Activated CD4-positive, alpha-beta memory T cell treated with anti-CD3 and anti-CD28 coated beads, Interleukin-2, amount 10 ng/mL, durations not matched to agents 7 days and 5 days (primary cell): ENCODE results near the gene SLC2A6. TPM values are rescaled to one million over a fixed set of nuclear protein-coding genes. Genes with fewer than 3 reads are reported as not detected.

Experiments used
- CTCF ChIA-PET: fragments of 350-600 bp; sonication (Branson Sonifier 250); formaldehyde crosslinking; loops from one replicate; lab custom pipeline; 2021; ENCODE audit warnings: antibody characterized with exemption, inconsistent platforms; lab: Charles Lee
- POLR2A ChIA-PET: fragments of 350-600 bp; sonication (Branson Sonifier 250); formaldehyde crosslinking; loops from one replicate; lab custom pipeline; 2021; ENCODE audit warnings: antibody characterized with exemption; lab: Charles Lee
- DNase-seq: peaks from one replicate; pipeline ENCODE4 v3.0.0-alpha.2; 2020
- H3K27ac Mint-ChIP-seq: one replicate; pipeline ENCODE4 v1.8.0; 2021; ENCODE audit warnings: mild to moderate bottlenecking, mixed read lengths
- H3K27me3 Mint-ChIP-seq: one replicate; pipeline ENCODE4 v1.8.0; 2021; ENCODE audit warnings: mixed read lengths
- H3K36me3 Mint-ChIP-seq: one replicate; pipeline ENCODE4 v1.8.0; 2021; ENCODE audit warnings: low read depth, mixed read lengths
- H3K4me1 Mint-ChIP-seq: one replicate; pipeline ENCODE4 v1.8.0; 2021; ENCODE audit warnings: mixed read lengths
- H3K4me3 Mint-ChIP-seq: one replicate; pipeline ENCODE4 v1.8.0; 2021; ENCODE audit warnings: mild to moderate bottlenecking, mixed read lengths
- H3K9me3 Mint-ChIP-seq: one replicate; pipeline ENCODE4 v1.8.0; 2021; ENCODE audit warnings: mixed read lengths
- total RNA-seq, 2 experiments: library from RNA; stranded (reverse); gene quantifications; one replicate each; pipeline ENCODE4 v1.2.3, GENCODE V29; 2021

The SLC2A6 gene
- total RNA-seq, result 1 to 10 TPM; 1.2 to 2.0 TPM

- Mint-ChIP-seq H3K27me3 (peaks cover 12% of the 10 kb centered on the region), H3K4me1 (peaks cover 13% of the 10 kb centered on the region), H3K27ac (no peak within 1 kb of the TSS), H3K4me3 (peak within 1 kb of the TSS; percentile 55), H3K36me3 (no peaks in the 10 kb centered on the region), H3K9me3 (no peaks in the 10 kb centered on the region)
- ChIA-PET POLR2A (interaction anchor here (0.6 to 3.0 kb wide), 5 partner anchors 15 to 131 kb away, joined by 3 to 6 read pairs (median 5); partner anchors contain the start of genes CACFD1, MED22 and RPL7A), CTCF (interaction anchor here (0.5 to 1.7 kb wide), 4 partner anchors 21 to 335 kb away, joined by 3 to 4 read pairs (median 3); no protein-coding TSS in a partner anchor)
- DNase-seq, result peak; percentile 83
These were observed at the start of gene SLC2A6 for GRCh38 chr9:133478851-133479711. Gene SLC2A6 (minus strand): TSS chr9:133479099. CDS start chr9:133479059, 40 bp downstream.

DNA sequence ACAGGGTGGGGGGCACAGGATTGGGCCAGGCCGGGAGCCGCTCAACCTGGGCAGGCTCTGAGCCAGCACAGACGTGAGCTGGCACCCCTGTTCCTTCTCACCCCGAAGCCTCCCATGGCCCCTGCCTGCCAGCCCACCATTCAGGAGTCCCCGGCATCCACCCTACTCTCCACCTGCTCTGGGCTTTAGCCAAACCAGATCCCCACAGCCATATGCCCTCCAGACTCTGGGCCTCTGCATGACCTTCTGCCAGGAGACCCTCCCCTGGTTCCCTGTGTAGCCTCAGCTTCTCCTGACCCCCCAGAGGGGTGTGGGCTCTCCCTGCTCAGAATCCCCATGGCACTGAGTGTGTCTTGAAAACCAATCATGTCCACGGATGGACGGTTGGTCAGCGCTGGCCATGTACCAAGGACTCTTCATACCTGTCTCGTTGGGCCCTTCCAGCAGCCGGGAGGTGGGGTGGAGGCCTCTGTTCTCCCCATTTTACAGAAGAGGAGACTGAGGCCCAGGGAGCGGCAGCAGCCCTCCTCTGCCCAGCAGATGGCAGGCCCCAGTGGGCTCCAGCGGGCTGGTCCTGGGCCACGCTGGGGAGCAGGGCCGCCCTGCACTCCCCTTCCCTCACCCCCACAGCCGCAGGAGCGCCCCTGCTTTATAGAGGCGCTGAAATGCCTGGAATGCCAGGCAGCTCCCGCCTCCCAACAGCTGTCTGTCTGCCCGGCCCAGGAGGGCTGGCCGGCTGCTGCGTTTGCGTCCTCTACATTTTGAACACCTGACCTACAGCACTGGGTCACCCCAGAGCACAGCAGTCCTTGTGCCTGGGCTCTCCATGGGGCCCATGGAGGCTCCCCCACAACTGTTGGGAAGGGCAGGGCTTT is 49.3 kb upstream of the SLC2A6 start:
- peaks cover 12% of the 10 kb centered on the region for H3K27me3 Mint-ChIP-seq

DNA sequence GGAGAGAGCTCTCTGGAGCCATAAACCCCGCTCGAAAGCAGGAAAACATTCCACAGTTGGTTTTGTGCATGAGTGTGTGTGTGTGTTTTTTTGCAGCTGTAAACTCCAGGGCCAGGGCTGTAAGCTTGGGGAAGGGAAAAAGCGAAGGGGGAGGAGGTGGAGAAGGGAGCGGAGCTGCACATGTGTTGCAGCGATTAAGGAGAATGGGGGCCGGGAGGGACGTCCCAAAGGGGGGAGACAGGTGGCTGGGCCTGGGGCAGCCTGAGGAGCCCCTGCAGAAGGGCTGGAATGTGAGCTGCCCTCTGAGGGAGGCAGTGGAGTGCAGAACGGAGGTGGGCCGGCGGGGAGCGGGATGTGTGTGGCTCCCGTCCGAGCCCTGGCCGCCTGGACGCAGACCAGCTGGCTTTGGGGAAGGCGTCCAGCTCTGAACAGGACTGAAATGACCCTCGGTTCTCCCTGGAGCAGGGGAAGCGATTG is 48.6 kb upstream of the SLC2A6 start:
- Mint-ChIP-seq H3K9me3 (no peaks in the 10 kb centered on the region), H3K27me3 (peaks cover 5% of the 10 kb centered on the region), H3K4me3 (no peak overlapping the region), H3K27ac (no peak overlapping the region), H3K4me1 (no peaks in the 10 kb centered on the region), H3K36me3 (no peaks in the 10 kb centered on the region)
- ChIA-PET CTCF (no interaction called here), POLR2A (no interaction called here)
- no peak for DNase-seq

More for the DNA sequence above, 49.3 kb upstream of the SLC2A6 start:
- ChIA-PET POLR2A (no interaction called here), CTCF (no interaction called here)
- Mint-ChIP-seq H3K36me3 (no peaks in the 10 kb centered on the region), H3K4me1 (no peaks in the 10 kb centered on the region), H3K4me3 (no peak overlapping the region), H3K9me3 (no peaks in the 10 kb centered on the region), H3K27ac (no peak overlapping the region)
- no peak for DNase-seq

DNA sequence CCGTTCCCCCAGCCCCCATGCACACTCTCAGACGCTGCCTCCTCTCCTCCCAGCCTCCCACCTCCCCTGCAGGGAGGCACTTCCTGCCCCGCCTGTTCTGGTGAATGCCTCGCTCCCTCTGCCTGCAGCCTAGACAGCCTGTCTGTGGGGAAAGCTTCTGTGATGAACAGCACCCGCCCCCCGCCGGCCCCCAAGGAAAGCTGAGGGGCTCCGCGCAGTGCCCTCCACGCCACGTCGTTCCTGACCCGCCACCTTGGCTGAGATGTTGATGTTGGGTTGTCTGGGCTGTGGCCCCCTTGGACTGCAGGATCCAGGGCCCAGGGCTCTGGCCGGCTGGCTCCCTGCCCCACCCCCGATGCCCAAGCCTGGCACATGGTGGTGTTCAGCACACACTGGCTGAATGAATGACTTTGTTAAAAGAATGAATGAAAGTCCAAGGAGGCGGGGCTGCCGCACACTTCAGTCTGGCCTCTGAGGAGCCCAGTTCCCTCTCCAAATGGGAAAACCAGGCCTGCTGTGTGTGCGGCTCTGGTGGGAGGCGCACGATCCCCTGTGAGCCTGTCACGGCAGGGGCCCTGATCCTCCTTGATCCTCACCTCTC is 47.9 kb upstream of the SLC2A6 start:
- ChIA-PET POLR2A (no interaction called here), CTCF (no interaction called here)
- H3K27ac Mint-ChIP-seq, result no peak overlapping the region
- no peak for DNase-seq
- H3K27me3 Mint-ChIP-seq, result peaks cover 5% of the 10 kb centered on the region
- H3K9me3 Mint-ChIP-seq, result no peaks in the 10 kb centered on the region
- H3K4me3 Mint-ChIP-seq, result no peak overlapping the region
- H3K4me1 Mint-ChIP-seq, result no peaks in the 10 kb centered on the region
- no peaks in the 10 kb centered on the region for H3K36me3 Mint-ChIP-seq

DNA sequence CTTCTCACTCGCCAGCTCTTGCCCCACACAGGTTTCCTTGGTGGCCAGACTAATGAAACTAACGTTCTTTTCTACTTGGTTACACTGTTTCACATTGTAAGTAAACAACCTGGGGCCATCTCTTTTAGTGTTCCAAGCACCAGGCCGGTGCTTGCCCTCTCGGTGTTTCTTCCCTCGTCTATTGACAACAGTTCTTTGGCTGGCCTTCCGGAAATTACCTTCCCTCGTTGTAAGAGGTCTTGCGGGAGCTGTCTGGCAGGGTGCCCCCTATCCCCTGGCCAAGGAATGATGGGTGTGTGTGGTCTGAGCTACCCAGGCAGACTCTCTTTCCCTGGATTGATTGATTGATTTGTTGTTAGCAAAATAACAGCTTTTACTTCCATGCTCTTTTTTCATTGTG is 46.8 kb upstream of the SLC2A6 start:
- Mint-ChIP-seq H3K4me1 (no peaks in the 10 kb centered on the region), H3K9me3 (no peaks in the 10 kb centered on the region), H3K36me3 (no peaks in the 10 kb centered on the region), H3K27ac (no peak overlapping the region), H3K4me3 (no peak overlapping the region), H3K27me3 (peaks cover 5% of the 10 kb centered on the region)
- ChIA-PET POLR2A (no interaction called here), CTCF (interaction anchor here (0.5 kb wide), 1 partner anchor 714 kb away, joined by 3 read pairs; no protein-coding TSS in a partner anchor)
- no peak for DNase-seq

DNA sequence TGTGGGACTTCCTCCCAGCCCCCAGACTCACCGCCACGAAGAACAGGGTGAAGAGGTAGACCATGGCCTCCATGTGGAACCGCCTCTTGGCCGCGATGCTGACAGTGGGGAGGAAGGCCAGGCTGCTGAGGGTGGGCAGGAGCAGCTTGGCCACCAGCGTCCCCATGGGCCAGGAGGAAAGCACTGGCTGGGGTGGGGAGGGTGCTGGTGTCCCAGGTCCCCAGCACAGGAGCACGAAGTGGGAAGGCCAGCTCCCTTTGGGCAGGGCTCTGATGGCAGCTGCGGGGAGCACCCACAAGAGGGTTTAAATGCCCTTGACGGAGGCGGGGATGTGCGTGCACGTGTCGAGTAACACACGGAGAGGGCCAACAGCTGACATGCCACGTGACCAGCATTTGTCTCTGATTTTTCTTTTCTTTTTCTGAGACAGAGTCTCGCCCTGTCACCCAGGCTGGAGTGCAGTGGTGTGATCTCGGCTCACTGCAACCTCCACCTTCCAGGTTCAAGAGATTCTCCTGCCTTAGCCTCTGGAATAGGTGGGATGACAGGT is 45.9 kb upstream of the SLC2A6 start, which contains the start of gene MYMK:
TSS of gene MYMK (minus strand) at position 281 of the 550 bp plus-strand sequence. CDS start at position 166, 115 bp downstream.
- Mint-ChIP-seq H3K27ac (no peak within 1 kb of the TSS), H3K4me3 (no peak within 1 kb of the TSS), H3K4me1 (no peaks in the 10 kb centered on the region), H3K9me3 (no peaks in the 10 kb centered on the region), H3K36me3 (no peaks in the 10 kb centered on the region), H3K27me3 (peaks cover 5% of the 10 kb centered on the region)
- ChIA-PET POLR2A (no interaction called here), CTCF (no interaction called here)
- DNase-seq, result no peak

- no peaks in the 10 kb centered on the region for H3K4me1 Mint-ChIP-seq
- no peak overlapping the region for H3K4me3 Mint-ChIP-seq
- H3K9me3 Mint-ChIP-seq, result no peaks in the 10 kb centered on the region
- H3K27ac Mint-ChIP-seq, result no peak overlapping the region
- ChIA-PET CTCF (no interaction called here), POLR2A (no interaction called here)
- no peak for DNase-seq
- no peaks in the 10 kb centered on the region for H3K36me3 Mint-ChIP-seq
- peaks cover 5% of the 10 kb centered on the region for H3K27me3 Mint-ChIP-seq
These were observed 45.2 kb upstream of the SLC2A6 start for GRCh38 chr9:133524146-133524545.

DNA sequence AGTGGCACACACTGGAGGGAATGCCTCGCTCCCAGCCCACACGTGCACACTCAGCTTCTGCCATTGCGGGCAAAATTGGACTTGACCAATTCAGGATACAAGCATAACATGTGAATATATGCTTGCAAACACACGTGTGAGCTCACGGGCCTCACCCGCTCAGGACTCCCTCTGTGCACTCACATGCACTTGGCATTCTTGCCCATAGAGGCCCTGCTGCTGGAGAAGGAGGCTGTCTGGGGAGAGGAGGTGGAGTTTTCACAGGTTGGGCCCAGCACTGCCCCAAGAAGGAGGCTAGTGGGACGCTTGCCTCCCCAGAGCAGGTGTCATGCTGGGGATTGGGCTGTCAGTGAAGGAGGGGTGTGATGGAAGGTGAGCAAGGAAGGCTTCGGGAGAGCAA is 44.2 kb upstream of the SLC2A6 start:
- ChIA-PET POLR2A (no interaction called here), CTCF (no interaction called here)
- Mint-ChIP-seq H3K4me1 (no peaks in the 10 kb centered on the region), H3K27me3 (peaks cover 5% of the 10 kb centered on the region), H3K4me3 (no peak overlapping the region), H3K9me3 (no peaks in the 10 kb centered on the region), H3K36me3 (no peaks in the 10 kb centered on the region), H3K27ac (no peak overlapping the region)
- DNase-seq, result no peak

GRCh38 chr9:133522073-133522910 is 43.4 kb upstream of the SLC2A6 start:
- ChIA-PET POLR2A (no interaction called here), CTCF (no interaction called here)
- no peak for DNase-seq
- H3K9me3 Mint-ChIP-seq, result no peaks in the 10 kb centered on the region
- H3K4me3 Mint-ChIP-seq, result no peak overlapping the region
- H3K27me3 Mint-ChIP-seq, result peaks cover 5% of the 10 kb centered on the region
- no peaks in the 10 kb centered on the region for H3K4me1 Mint-ChIP-seq
- H3K36me3 Mint-ChIP-seq, result no peaks in the 10 kb centered on the region
- no peak overlapping the region for H3K27ac Mint-ChIP-seq

DNA sequence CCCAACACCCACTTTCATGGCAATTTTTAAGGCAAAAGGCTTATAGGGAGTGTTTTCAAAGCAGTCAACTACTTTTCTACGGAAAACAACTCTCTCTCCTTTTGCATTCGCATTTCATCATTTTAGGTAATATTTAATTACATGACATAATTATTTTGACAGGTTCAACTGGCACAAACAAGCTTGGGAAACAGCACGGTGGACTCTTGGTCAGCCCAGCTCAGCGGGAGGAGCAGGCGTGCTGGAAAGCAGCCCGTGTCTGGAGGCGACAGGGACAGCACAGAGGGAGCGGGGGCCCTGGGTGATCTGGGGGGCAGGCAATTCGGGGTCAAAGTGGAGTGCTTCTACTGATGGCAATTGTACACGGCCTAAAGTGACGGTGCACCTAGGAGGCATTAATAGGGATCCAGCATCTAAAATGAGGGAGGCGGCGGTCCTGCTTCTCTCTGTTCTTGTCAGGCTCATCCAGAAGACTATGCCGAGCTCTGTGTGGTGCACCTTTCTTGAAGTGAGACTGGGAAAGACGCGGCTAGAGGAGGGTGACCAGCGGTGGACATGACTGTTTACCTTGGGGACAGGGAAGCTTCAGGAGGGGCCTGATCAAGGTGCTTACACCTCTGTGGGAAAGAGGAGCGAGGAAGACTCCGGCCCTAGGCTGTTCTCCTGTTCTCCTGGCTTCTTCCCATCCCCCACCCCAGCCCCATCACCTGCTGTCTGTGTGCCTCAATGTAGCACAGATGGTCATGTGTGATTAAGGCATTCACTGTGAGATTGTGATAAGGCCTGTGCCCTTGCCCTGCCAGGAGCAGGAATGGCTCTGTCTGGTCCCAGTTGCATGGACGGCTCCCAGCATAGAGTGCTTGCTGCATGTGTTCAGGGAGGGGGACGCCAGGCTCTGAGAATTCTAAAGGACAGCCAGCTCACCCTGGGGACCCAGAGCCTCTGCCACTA is 42.5 kb upstream of the SLC2A6 start:
- H3K27ac Mint-ChIP-seq, result no peak overlapping the region
- CTCF ChIA-PET, result no interaction called here
- POLR2A ChIA-PET, result no interaction called here
- H3K9me3 Mint-ChIP-seq, result no peaks in the 10 kb centered on the region
- no peak overlapping the region for H3K4me3 Mint-ChIP-seq
- no peaks in the 10 kb centered on the region for H3K4me1 Mint-ChIP-seq
- peaks cover 5% of the 10 kb centered on the region for H3K27me3 Mint-ChIP-seq
- DNase-seq, result no peak
- H3K36me3 Mint-ChIP-seq, result no peaks in the 10 kb centered on the region

GRCh38 chr9:133520121-133520835 is 41.4 kb upstream of the SLC2A6 start:
- ChIA-PET CTCF (no interaction called here), POLR2A (no interaction called here)
- Mint-ChIP-seq H3K27ac (no peak overlapping the region), H3K27me3 (no peaks in the 10 kb centered on the region), H3K4me3 (no peak overlapping the region), H3K36me3 (no peaks in the 10 kb centered on the region), H3K4me1 (no peaks in the 10 kb centered on the region), H3K9me3 (no peaks in the 10 kb centered on the region)
- DNase-seq, result no peak
